ENCODE data around the gene PEX1. TPM values are rescaled to one million over a fixed set of nuclear protein-coding genes. Genes with fewer than 3 reads are reported as not detected.
"Not testable (repeated sequence)": the region's sequence is repeated elsewhere in the genome, so short reads cannot be mapped to it uniquely, and the experiment has no call there.

The PEX1 gene
- total RNA-seq, 1 experiment from 2014 or later = 27.6 TPM

DNA sequence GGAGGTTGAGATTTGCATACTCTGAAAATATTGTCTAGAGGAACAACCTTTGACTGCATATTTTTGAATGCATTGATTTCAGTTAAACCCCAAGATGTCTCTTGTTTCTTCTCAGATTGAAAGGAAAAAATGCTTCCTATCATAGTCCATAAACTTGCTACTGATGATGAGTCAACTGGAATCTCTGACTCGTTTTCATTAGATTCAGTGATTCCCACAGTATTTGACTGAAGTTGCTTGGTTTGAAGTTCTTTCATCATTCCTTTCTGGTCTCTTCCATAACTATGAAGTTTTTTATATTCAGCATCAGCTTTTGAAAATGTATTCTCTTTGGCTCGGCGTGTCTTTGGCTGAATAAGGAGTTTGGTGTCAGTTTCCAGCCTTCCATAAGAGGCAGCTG is 10.7 kb downstream of the PEX1 start:
- in situ Hi-C loops (cut with HindIII; ENCODE audit: low pct_unique_long_range_greater_than_20kb, low sequenced_read_pairs) = no loop called here
- DNase-seq (ENCODE audit: low read depth, low spot score) = no peak

DNA sequence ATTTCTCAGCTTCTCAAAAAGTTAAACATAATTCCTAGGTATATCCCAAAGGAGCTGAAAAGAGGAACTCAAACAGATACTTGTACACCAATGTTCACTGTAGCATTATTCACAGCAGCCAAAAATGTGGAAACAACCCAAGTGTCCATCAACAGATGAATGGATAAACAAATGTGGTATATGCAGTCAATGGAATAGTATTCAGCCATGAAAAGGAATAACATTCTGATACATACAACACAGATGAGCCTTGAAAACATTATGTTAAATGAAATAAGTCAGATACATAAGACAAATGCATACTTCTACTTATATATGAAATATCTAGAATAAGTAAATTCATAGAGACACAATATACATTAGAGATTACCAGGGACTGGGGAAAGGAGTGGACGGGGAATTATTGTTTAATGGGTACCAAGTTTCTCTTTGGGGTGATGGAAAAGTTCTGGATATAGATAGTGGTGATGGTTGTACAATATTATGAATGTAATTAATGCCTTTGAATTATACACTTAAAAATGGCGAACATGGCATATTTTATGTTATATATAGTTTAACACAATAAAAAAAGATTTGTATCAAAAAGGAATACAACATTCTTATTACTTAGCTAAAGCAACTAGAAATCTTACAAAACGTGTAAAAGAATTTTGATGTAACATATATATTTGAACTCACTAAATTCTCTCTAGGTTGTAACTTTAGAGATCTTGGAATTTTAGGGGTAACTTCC is 15.0 kb downstream of the PEX1 start:
- DNase-seq (ENCODE audit: low read depth, low spot score) = no peak
- in situ Hi-C loops (cut with HindIII; ENCODE audit: low pct_unique_long_range_greater_than_20kb, low sequenced_read_pairs) = no loop called here

DNA sequence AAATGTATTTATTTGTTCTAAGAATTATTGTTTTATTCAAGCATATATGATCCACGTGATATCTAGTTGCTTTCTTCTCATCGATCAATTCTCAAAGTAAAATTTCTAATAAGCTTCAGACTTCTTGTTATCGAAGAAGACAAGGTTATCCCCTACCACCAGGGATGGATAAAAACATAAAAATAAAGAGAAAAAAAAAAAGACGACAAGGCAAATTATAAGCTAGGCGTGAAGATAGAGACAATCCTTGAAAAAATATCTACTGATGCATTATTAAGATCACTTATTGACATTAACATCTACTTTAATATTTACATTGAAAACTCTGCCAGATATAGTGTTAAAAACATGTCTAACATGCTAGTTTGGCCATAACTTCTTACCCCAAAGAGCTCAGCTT is 19.4 kb downstream of the PEX1 start:
- no peak for DNase-seq (ENCODE audit: low read depth, low spot score)
- in situ Hi-C loops (cut with HindIII; ENCODE audit: low pct_unique_long_range_greater_than_20kb, low sequenced_read_pairs) = no loop called here

DNA sequence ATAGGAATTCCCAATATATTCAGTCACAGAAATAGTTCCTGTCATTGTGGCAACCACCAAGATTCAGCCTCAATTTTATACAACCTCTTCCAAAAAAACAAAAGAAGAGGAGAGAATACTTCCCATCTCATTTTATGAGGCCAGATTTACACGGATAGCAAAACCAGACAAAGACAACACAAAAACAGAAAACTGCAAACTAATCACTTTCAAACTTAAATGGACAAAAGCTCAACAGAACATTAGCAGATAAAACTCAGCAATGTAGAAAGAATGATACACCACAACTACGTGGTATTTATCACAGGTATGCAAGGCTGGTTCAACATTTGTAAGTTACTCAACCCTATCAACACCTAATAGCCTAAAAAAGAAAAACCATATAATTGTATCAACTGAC is 22.0 kb downstream of the PEX1 start:
- in situ Hi-C loops (cut with HindIII; ENCODE audit: low pct_unique_long_range_greater_than_20kb, low sequenced_read_pairs) = no loop called here
- no peak for DNase-seq (ENCODE audit: low read depth, low spot score)

DNA sequence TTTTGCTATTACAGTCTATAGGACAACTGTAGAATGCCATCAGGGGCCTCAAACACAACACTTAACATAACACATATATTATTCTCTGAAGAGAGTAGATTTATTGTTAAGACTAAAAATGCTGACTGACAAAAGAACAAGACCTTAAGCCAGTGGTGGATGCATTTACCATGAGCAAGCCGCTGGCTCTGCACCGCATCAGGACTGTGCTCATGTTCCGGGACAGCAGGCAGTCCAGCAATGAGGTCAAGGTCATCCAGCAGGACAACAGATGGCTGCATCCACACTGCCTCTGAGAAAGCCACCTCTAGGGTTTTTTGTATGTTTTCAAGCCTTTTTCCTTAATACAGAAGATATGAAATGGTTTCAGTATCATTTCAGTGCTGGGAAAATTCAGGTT is 23.8 kb downstream of the PEX1 start:
- DNase-seq (ENCODE audit: low read depth, low spot score) = no peak
- in situ Hi-C loops (cut with HindIII; ENCODE audit: low pct_unique_long_range_greater_than_20kb, low sequenced_read_pairs) = no loop called here

DNA sequence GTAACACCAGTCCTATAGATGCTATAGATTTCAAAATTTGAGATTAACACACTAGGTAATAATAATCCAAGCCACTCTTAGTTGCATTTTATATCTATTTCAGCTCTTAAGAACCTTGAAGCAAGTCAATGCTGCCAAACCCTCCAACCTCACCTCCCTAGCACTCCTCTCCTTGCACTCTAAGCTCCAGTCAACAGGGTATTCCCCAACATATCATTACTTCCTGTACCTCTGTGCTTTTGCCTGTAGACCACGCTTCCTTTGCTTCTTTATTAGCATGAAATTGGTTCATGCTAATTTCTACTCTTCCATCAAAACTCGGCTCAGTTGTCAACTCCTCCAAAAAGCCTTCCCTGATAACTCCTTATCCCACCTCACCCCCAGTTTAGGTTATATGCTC is 24.6 kb downstream of the PEX1 start:
- in situ Hi-C loops (cut with HindIII; ENCODE audit: low pct_unique_long_range_greater_than_20kb, low sequenced_read_pairs) = no loop called here

DNA sequence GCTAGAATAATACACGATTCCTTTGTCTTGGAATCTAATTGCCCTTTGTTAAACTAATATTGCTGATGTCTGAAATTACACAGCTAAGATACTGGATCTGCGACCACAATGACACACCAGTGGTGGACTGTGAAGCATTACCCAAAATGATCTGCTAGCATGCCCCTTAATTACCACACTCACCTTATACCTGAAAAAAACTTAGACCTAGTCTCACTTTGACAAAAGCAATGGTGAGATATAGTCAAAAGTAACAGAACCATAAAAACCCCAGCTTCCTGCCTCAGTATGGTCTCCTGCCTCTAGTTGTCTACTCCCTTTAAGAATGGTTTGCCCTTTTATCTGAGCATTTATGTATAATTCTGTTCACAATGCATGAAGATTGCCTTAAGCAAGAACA is 29.8 kb downstream of the PEX1 start:
- in situ Hi-C loops (cut with HindIII; ENCODE audit: low pct_unique_long_range_greater_than_20kb, low sequenced_read_pairs) = no loop called here
- no peak for DNase-seq (ENCODE audit: low read depth, low spot score)

More for the DNA sequence above, 24.6 kb downstream of the PEX1 start:
- no peak for DNase-seq (ENCODE audit: low read depth, low spot score)

DNA sequence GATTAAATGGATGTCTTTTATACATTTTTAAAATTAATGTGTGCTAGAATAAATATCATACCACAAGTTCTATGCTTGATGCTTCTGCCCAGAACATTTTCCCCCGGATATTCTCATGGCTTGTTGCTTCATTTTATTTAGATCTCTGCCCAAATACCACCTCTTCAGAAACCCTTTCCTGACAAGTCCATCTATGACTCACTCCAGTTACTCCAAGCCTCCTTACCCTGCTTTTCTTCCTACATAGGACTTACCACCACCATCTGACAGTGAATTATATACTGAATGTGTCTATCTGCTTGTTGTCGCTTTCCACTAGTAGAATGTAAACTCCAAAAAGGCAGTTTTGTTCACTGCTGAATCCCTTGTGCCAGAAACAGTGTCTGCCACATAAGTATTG is 31.4 kb downstream of the PEX1 start:
- in situ Hi-C loops (cut with HindIII; ENCODE audit: low pct_unique_long_range_greater_than_20kb, low sequenced_read_pairs) = no loop called here
- no peak for DNase-seq (ENCODE audit: low read depth, low spot score)

DNA sequence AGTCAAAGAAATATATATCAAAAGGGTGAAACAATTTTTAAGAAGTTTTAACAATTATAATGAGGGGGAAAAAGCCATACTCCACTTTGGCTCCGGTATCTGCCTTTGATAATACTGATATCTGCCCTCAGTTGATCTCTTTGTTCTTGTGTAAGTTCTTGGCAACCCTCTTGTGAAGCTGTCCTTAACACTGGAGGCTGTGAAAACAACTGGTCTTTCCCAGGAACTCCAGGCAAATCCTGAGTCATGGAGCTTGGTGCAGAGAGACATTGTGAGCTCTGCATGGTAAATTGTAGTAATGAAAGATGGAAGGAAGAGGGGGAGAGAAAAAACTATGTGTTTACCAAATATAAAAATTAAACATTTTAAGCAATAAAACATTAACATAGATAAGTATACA is 38.7 kb downstream of the PEX1 start:
- no peak for DNase-seq (ENCODE audit: low read depth, low spot score)
- in situ Hi-C loops (cut with HindIII; ENCODE audit: low pct_unique_long_range_greater_than_20kb, low sequenced_read_pairs) = no loop called here

DNA sequence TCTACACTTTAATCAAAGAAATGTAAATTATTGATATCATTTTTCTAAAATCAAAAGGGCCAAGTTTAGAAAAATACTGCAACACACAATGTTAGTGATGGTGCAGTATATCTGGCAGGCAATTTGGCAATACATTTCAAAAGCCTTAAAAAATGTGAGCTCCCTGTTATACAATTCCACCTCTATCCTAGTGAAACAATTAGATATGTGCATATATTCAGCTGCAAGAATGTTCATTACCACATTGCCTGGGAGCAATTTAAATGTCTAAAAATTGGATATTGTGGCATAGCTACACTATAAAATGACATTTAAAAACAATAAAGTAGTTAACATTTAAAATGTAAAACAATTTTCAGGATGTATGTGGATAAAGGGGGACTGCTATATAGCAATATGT is 40.5 kb downstream of the PEX1 start:
- in situ Hi-C loops (cut with HindIII; ENCODE audit: low pct_unique_long_range_greater_than_20kb, low sequenced_read_pairs) = no loop called here
- no peak for DNase-seq (ENCODE audit: low read depth, low spot score)

DNA sequence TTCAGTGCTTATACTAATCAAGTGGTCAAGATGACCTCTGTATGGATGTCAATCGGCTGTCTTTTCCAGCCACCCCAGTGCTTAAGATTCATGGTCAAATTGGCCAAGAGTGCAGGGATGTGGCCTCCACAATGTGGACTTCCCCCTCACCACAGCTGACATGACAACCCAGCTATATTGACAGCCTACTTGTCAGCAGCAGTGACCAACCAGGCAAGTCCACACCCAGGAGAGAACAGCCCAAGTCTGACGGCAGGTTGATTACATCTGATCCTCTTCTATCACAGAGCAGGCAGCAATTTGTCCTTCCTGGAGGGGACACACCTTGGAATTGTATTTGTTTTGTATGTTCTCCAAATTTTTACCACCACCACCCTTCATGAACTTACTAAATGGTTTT is 42.3 kb downstream of the PEX1 start:
- no peak for DNase-seq (ENCODE audit: low read depth, low spot score)
- in situ Hi-C loops (cut with HindIII; ENCODE audit: low pct_unique_long_range_greater_than_20kb, low sequenced_read_pairs) = no loop called here

DNA sequence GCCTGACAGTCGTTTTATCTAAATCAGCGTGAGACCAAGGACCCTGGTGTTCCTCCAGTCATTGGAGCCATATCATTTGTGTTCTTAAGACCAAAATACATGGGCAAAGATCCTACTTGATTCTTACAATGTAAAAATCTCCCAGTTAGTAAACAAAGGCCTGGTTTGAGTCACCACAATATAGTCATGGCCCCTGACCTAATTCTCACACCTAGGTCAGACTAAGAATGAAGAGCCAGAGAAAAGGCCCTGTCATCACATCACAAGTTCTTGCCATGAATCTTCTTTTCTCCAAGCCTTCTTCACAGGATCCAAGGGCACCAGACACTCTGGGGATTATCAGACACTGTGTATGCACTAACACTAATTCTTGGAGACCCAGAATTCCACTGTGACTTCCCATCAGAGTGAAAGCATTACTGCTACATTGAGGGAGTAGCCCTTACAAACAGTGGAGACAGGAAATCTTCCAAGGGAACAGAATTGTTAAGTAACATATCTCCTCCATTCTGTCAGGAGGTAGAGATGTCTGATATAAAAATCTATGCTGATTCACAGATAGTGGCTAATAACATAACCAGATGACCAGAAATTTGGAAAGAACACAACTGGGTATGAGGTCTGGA is 42.9 kb downstream of the PEX1 start:
- in situ Hi-C loops (cut with HindIII; ENCODE audit: low pct_unique_long_range_greater_than_20kb, low sequenced_read_pairs) = no loop called here

DNA sequence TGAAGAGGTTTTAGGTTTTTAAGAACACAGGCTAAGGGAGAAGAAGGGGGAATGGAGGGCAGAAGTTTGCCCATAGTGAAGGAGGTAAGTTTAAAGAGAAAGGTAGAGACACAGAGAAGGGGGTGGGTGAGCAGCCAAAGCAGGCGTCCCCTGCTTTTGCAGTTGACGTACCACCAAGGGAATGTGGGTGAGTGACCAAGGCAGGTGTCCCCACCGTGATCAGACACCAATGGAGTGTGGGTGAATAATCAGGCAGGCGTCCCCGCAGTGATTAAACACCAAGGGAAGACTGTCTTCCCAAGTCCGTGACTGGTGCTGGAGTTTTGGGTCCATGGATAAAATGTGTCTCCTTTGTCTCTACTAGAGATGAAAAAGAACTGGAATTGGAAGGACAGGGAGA is 44.1 kb downstream of the PEX1 start:
- DNase-seq (ENCODE audit: low read depth, low spot score); in situ Hi-C loops (cut with HindIII; ENCODE audit: low pct_unique_long_range_greater_than_20kb, low sequenced_read_pairs): not testable (repeated sequence)

More for the DNA sequence above, 42.9 kb downstream of the PEX1 start:
- no peak for DNase-seq (ENCODE audit: low read depth, low spot score)

DNA sequence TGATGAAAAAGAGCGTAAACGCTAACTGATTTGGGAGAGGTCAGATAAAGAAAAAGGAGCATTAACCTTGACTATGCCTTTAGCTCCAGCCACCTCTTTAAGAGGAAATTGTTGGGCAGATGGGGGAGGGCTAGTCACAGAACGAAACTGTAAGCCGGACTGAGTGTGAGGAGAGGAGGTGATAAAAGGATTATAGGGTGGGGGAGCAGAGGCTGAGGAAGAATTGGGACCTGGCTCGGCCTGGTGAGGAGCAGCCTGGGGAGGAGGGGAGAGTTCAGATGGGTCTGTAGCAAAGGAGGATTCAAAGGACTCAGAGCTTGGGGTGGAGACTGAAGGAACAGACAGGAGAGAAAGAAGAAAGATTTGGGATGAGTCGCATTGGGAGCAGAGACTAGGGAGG is 44.7 kb downstream of the PEX1 start:
- in situ Hi-C loops (cut with HindIII; ENCODE audit: low pct_unique_long_range_greater_than_20kb, low sequenced_read_pairs); DNase-seq (ENCODE audit: low read depth, low spot score): not testable (repeated sequence)

DNA sequence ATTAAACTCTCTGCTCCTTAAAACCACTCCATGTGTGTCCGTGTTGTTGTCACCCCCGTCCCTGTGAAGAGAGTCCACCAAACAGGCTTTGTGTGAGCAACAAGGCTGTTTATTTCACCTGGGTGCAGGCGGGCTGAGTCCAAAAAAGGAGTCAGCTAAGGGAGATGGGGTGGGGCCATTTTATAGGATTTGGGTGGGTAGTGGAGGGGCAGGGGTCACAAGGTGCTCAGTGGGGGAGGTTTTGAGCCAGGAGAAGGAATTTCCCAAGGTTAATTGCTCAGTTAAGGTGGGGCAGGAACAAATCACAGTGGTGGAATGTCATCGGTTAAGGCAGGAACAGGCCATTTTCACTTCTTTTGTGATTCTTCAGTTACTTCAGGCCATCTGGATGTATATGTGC is 49.2 kb downstream of the PEX1 start:
- in situ Hi-C loops (cut with HindIII; ENCODE audit: low pct_unique_long_range_greater_than_20kb, low sequenced_read_pairs); DNase-seq (ENCODE audit: low read depth, low spot score): not testable (repeated sequence)

DNA sequence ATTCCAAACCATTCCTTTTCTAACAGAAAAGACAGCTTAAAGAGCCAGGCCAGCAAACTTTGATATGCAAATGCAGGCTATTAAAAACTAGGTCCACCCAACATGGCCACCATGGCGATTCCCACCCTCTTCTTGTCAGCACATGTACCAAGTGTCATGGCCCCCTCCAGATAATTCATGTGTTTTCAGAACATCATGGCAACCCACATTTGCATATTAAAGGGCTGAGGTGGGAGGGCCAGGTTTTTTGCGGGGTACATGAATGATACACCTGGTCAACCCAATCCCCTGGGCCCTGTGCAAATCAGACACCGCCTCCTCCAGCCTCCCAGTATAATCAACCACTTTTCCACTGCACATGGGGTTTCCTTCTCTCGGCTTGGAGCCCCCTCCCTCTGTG is 49.6 kb downstream of the PEX1 start:
- DNase-seq (ENCODE audit: low read depth, low spot score) = no peak
- in situ Hi-C loops (cut with HindIII; ENCODE audit: low pct_unique_long_range_greater_than_20kb, low sequenced_read_pairs) = no loop called here

DNA sequence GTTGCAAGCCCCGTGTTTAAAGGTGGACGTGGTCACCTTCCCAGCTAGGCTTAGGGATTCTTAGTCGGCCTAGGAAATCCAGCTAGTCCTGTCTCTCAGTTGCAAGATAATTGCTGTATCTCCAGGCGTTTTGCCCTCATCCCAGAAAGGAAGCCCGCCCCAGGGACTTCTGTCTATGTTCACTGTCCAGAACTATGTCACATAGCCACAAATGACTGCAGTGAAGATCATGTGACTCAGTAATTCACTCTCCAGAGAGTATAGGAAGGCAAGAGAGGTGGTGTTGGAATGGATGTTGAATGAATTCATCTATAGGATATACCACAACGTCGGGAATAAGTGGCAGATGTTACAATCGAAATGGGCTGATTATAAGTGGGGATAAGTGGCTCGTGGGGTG is 50.2 kb downstream of the PEX1 start:
- DNase-seq (ENCODE audit: low read depth, low spot score) = no peak
- in situ Hi-C loops (cut with HindIII; ENCODE audit: low pct_unique_long_range_greater_than_20kb, low sequenced_read_pairs) = no loop called here

DNA sequence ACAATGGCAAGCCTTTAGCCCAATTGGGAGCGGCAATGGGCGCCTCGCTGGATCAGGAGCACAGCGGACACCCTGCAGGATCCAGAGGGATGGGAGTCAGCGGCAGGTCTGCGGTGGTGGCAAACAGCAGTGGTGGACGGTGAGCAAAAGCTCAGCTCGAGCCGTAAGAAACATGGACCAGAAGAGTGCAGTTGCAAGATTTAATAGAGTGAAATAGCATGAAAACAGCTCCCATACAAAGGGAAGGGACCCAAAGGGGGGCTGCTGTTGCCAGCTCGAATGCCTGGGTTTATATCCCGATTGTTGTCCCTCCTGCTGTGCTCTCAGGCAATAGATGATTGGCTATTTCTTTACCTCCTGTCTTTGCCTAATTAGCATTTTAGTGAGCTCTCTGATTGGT is 50.6 kb downstream of the PEX1 start, which contains the start of gene ERVW-1:
Gene ERVW-1 (minus strand): TSS at position 266 of the 400 bp plus-strand sequence. CDS start 7,565 bp downstream, outside the sequence.
- DNase-seq (ENCODE audit: low read depth, low spot score); in situ Hi-C loops (cut with HindIII; ENCODE audit: low pct_unique_long_range_greater_than_20kb, low sequenced_read_pairs): not testable (repeated sequence)

All from SK-MEL-5 (cell line).